SK-N-SH (cell line): Measurements from ENCODE around the gene CDKAL1. TPM values are rescaled to one million over a fixed set of nuclear protein-coding genes. Genes with fewer than 3 reads are reported as not detected.

ENCODE experiments used
- CTCF ChIA-PET: fragments of 300-600, 350-600 bp; formaldehyde crosslinking; extraction: SDS; loops from one replicate; lab custom pipeline; 2021; lab: Yijun Ruan, JAX
- POLR2A ChIA-PET: fragments of 350-600 bp; sonication (Branson Sonifier 250); formaldehyde crosslinking; extraction: SDS; loops from one replicate; lab custom pipeline; 2020; ENCODE audit warnings: antibody characterized with exemption, inconsistent platforms; lab: Yijun Ruan, JAX
- DNase-seq: peaks from one replicate; pipeline ENCODE4 v3.0.0; 2012
- H2AFZ ChIP-seq: fragments of 200-600 bp; sonication (generic); 2 replicates; pipeline ENCODE4 v1.8.1; 2016; ENCODE audit warnings: antibody characterized with exemption, mild to moderate bottlenecking, low read depth
- H3F3A ChIP-seq: fragments of 200-600 bp; sonication (generic); replicated peaks from 2 replicates; pipeline ENCODE3; 2016; ENCODE audit warnings: antibody characterized with exemption, mild to moderate bottlenecking; ENCODE audit not compliant: insufficient read depth
- H3K27ac ChIP-seq, 2 experiments: fragments of 200-500 bp in 1 of 2; fragments of 200-600 bp in 1 of 2; sonication (Bioruptor generic) in 1 of 2; sonication (generic), shearing (Covaris generic) in 1 of 2; 2 replicates each; pipeline versions ENCODE4 v1.5.1 to v1.6.1; 2014 to 2016; ENCODE audit warnings: low read depth in 2 of 2, inconsistent platforms in 1 of 2, low read length in 1 of 2, mild to moderate bottlenecking in 1 of 2, mixed read lengths in 1 of 2
- H3K27me3 ChIP-seq: fragments of 200-600 bp; sonication (generic), shearing (Covaris generic); 2 replicates; pipeline ENCODE4 v1.6.1; 2016; ENCODE audit warnings: mixed run types; ENCODE audit not compliant: insufficient read depth
- H3K36me3 ChIP-seq, 2 experiments: fragments of 200-500 bp in 1 of 2; fragments of 200-600 bp in 1 of 2; sonication (Bioruptor generic) in 1 of 2; sonication (generic) in 1 of 2; replicated peaks in 1 of 2; 2 replicates each; pipeline versions ENCODE3 to v1.5.1; 2014 to 2016; ENCODE audit warnings: low read length in 1 of 2, mild to moderate bottlenecking in 1 of 2; ENCODE audit not compliant: insufficient read depth in 2 of 2, control insufficient read depth in 1 of 2
- H3K4me1 ChIP-seq, 2 experiments: fragments of 200-500 bp in 1 of 2; fragments of 200-600 bp in 1 of 2; sonication (Bioruptor generic) in 1 of 2; sonication (generic), shearing (Covaris generic) in 1 of 2; 2 replicates each; pipeline versions ENCODE4 v1.5.1 to v1.6.1; 2014 to 2016; ENCODE audit warnings: low read depth in 1 of 2, low read length in 1 of 2, mixed run types in 1 of 2; ENCODE audit not compliant: insufficient read depth in 2 of 2, control insufficient read depth in 1 of 2
- H3K4me2 ChIP-seq: fragments of 200-600 bp; sonication (generic), shearing (Covaris generic); 2 replicates; pipeline ENCODE4 v1.6.1; 2017; ENCODE audit warnings: mixed run types
- H3K4me3 ChIP-seq, 2 experiments: fragments of 200-500 bp in 1 of 2; fragments of 200-600 bp in 1 of 2; sonication (Bioruptor generic) in 1 of 2; sonication (generic), shearing (Covaris generic) in 1 of 2; 2 replicates each; pipeline versions ENCODE4 v1.5.1 to v1.8.1; 2014 to 2016; ENCODE audit warnings: low read depth in 2 of 2, inconsistent platforms in 1 of 2, low read length in 1 of 2, mild to moderate bottlenecking in 1 of 2, mixed read lengths in 1 of 2, moderate library complexity in 1 of 2
- H3K79me2 ChIP-seq: fragments of 200-600 bp; sonication (generic); 2 replicates; pipeline ENCODE4 v1.8.1; 2017; ENCODE audit warnings: mild to moderate bottlenecking; ENCODE audit not compliant: insufficient read depth
- H3K9ac ChIP-seq: fragments of 200-600 bp; sonication (generic); 2 replicates; pipeline ENCODE4 v1.6.1; 2017; ENCODE audit warnings: mixed run types
- H3K9me2 ChIP-seq: fragments of 200-600 bp; sonication (generic); 2 replicates; pipeline ENCODE4 v1.6.1; 2017; ENCODE audit warnings: mixed run types
- H3K9me3 ChIP-seq: fragments of 200-600 bp; sonication (generic); 2 replicates; pipeline ENCODE4 v1.6.1; 2017; ENCODE audit warnings: mixed run types, mild to moderate bottlenecking, moderate library complexity
- H4K20me1 ChIP-seq: fragments of 200-600 bp; sonication (generic); 2 replicates; pipeline ENCODE4 v1.6.1; 2017; ENCODE audit warnings: mild to moderate bottlenecking, mixed run types; ENCODE audit not compliant: insufficient read depth
- CHD2 ChIP-seq: fragments of 150-350 bp; IDR thresholded peaks from 2 replicates; pipeline ENCODE4 v1.6.1; 2018; ENCODE audit warnings: low read length; ENCODE audit not compliant: partially characterized antibody
- ELF1 ChIP-seq: IDR thresholded peaks from 2 replicates; pipeline ENCODE4 v1.4.0; 2012
- EP300 ChIP-seq, 2 experiments: IDR thresholded peaks; 2 replicates each; pipeline versions ENCODE4 v1.4.0 to v1.6.1; 2012; ENCODE audit warnings: borderline replicate concordance in 1 of 2, low read depth in 1 of 2, low read length in 1 of 2
- EZH2phosphoT487 ChIP-seq: fragments of 200-600 bp; sonication (generic); IDR thresholded peaks from 2 replicates; pipeline ENCODE4 v1.6.1; 2017; ENCODE audit warnings: low read depth, mixed run types, mild to moderate bottlenecking, antibody characterized with exemption, moderate library complexity, borderline replicate concordance
- FOXJ3 ChIP-seq: sonication (generic); formaldehyde crosslinking; IDR thresholded peaks from 2 replicates; pipeline ENCODE4 v1.5.1; 2020; ENCODE audit warnings: mild to moderate bottlenecking, missing genetic modification reagents
- GABPA ChIP-seq: IDR thresholded peaks from 2 replicates; pipeline ENCODE4 v1.4.0; 2012; ENCODE audit warnings: low read depth, mild to moderate bottlenecking
- GATA2 ChIP-seq: sonication (generic); formaldehyde crosslinking; IDR thresholded peaks from 2 replicates; pipeline ENCODE4 v1.5.0; 2020; ENCODE audit warnings: mild to moderate bottlenecking, missing genetic modification reagents
- JUND ChIP-seq: IDR thresholded peaks from 2 replicates; pipeline ENCODE4 v1.4.0; 2012
- MEF2A ChIP-seq: IDR thresholded peaks from 2 replicates; pipeline ENCODE4 v1.4.0; 2012; ENCODE audit warnings: low read depth, borderline replicate concordance
- NFIC ChIP-seq: IDR thresholded peaks from 2 replicates; pipeline ENCODE4 v1.4.0; 2012; ENCODE audit warnings: borderline replicate concordance
- POLR2AphosphoS5 ChIP-seq: IDR thresholded peaks from 2 replicates; pipeline ENCODE4 v1.6.1; 2012; ENCODE audit warnings: low read depth, low read length
- RAD21 ChIP-seq: IDR thresholded peaks from 2 replicates; pipeline ENCODE4 v1.6.1; 2012; ENCODE audit warnings: mild to moderate bottlenecking, low read length
- RCOR1 ChIP-seq: fragments of 150-350 bp; IDR thresholded peaks from 2 replicates; pipeline ENCODE4 v1.6.1; 2017; ENCODE audit warnings: antibody characterized with exemption, low read length
- RXRA ChIP-seq: IDR thresholded peaks from 2 replicates; pipeline ENCODE4 v1.4.0; 2012; ENCODE audit warnings: low read depth, mild to moderate bottlenecking, borderline replicate concordance
- SIN3A ChIP-seq: IDR thresholded peaks from 2 replicates; pipeline ENCODE4 v1.6.1; 2012; ENCODE audit warnings: low read depth, mild to moderate bottlenecking, low read length, moderate library complexity, borderline replicate concordance
- SMC3 ChIP-seq: IDR thresholded peaks from 2 replicates; pipeline ENCODE4 v1.6.1; 2012; ENCODE audit warnings: low read depth, low read length, improper control_type of control experiment
- TEAD4 ChIP-seq: IDR thresholded peaks from 2 replicates; pipeline ENCODE4 v1.4.0; 2012; ENCODE audit warnings: mild to moderate bottlenecking, borderline replicate concordance; ENCODE audit not compliant: insufficient read depth
- YY1 ChIP-seq: IDR thresholded peaks from 2 replicates; pipeline ENCODE4 v1.4.0; 2012; ENCODE audit warnings: low read depth, mild to moderate bottlenecking
- WGBS: methylation state at CpG from one replicate; pipeline ENCODE4 v1.1.6; 2017; ENCODE audit warnings: low lambda C conversion rate; 5-methylcytosine and 5-hydroxymethylcytosine counted together
- polyA plus RNA-seq, 3 experiments: library from polyadenylated mRNA; depleted of rRNA; stranded (reverse); fragments of >200 nt; gene quantifications; 2 replicates each; pipeline ENCODE4 v1.2.3, GENCODE V29; 2012
- TF ChIP-seq, protein P1 (sequence below): fragments of 200-600 bp; sonication (generic); IDR thresholded peaks from 2 replicates; pipeline ENCODE4 v1.6.1; 2017; ENCODE audit warnings: antibody characterized with exemption, mild to moderate bottlenecking, moderate library complexity

Gene CDKAL1
- polyA plus RNA-seq, 1 of the 3 experiments (the other 2 are of a cell fraction), result 2.6 TPM

DNA sequence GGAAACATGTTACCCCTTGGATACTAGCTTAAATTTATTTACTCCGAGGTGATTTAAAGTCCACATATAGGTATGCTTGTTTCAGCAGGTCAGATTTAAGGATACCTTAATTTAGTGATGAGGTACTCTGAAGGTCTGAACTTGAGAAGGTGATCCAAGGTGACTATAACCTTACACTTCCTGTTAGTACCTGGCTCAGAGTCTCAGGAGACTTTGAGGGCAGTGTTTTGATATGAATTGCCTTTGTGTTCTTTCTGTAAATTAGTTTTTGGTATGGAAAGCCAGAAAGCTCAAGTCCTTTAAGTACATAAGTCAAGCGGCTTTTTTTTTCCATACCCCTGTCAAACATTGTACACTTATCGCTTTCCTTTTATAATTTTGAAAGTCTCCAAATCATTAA, 489.0 kb downstream of the CDKAL1 start:
- no peaks in the 10 kb centered on the region for H3K79me2 ChIP-seq
- no peaks in the 10 kb centered on the region for H3K27me3 ChIP-seq
- no peak overlapping the region for H3K9ac ChIP-seq
- peaks cover 10% of the 10 kb centered on the region for H3F3A ChIP-seq
- no peak overlapping the region for H3K4me3 ChIP-seq
- POLR2A ChIA-PET, result interaction anchor here (0.7 kb wide), 1 partner anchor 722 kb away, joined by 3 read pairs; no protein-coding TSS in a partner anchor
- 96% methylated on average over 3 of the region's 3 CpGs for WGBS
- H3K4me1 ChIP-seq, result peaks cover 8 to 23% of the 10 kb centered on the region in 2 experiments; a peak in 3 of 4 replicates
- H3K9me3 ChIP-seq, result no peaks in the 10 kb centered on the region
- H3K4me2 ChIP-seq, result no peak overlapping the region
- no peaks in the 10 kb centered on the region for H4K20me1 ChIP-seq
- no peak overlapping the region for H3K27ac ChIP-seq
- no peak for TF ChIP-seq EZH2phosphoT487
- no peak for TF ChIP-seq EP300 (IDR thresholded peaks at IDR 0.05; ENCODE audit: borderline replicate concordance in 1 of 2, low read depth in 1 of 2, low read length in 1 of 2)
- TF ChIP-seq SMC3, result no peak
- TF ChIP-seq, protein P1, sequence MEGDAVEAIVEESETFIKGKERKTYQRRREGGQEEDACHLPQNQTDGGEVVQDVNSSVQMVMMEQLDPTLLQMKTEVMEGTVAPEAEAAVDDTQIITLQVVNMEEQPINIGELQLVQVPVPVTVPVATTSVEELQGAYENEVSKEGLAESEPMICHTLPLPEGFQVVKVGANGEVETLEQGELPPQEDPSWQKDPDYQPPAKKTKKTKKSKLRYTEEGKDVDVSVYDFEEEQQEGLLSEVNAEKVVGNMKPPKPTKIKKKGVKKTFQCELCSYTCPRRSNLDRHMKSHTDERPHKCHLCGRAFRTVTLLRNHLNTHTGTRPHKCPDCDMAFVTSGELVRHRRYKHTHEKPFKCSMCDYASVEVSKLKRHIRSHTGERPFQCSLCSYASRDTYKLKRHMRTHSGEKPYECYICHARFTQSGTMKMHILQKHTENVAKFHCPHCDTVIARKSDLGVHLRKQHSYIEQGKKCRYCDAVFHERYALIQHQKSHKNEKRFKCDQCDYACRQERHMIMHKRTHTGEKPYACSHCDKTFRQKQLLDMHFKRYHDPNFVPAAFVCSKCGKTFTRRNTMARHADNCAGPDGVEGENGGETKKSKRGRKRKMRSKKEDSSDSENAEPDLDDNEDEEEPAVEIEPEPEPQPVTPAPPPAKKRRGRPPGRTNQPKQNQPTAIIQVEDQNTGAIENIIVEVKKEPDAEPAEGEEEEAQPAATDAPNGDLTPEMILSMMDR, result no peak
- TF ChIP-seq RXRA, result no peak
- TF ChIP-seq RCOR1, result no peak
- TF ChIP-seq SIN3A, result no peak
- no peak for TF ChIP-seq FOXJ3 (CRISPR knock-in tag)
- TF ChIP-seq MEF2A, result no peak
- no peak for TF ChIP-seq NFIC
- TF ChIP-seq CHD2, result no peak
- no peak for TF ChIP-seq POLR2AphosphoS5
- no peak for TF ChIP-seq JUND
- TF ChIP-seq ELF1, result no peak
- TF ChIP-seq TEAD4, result no peak
- no peak for TF ChIP-seq YY1
- no peak for TF ChIP-seq GATA2 (CRISPR knock-in tag)
- no peak for TF ChIP-seq GABPA
- TF ChIP-seq, all 33 proteins: peak for 0
- Histone ChIP-seq H3K36me3 (no peaks in the 10 kb centered on the region), H3K9me2 (no peaks in the 10 kb centered on the region), H2AFZ (no peak overlapping the region)
- DNase-seq, result no peak
- CTCF ChIA-PET, result no interaction called here

DNA sequence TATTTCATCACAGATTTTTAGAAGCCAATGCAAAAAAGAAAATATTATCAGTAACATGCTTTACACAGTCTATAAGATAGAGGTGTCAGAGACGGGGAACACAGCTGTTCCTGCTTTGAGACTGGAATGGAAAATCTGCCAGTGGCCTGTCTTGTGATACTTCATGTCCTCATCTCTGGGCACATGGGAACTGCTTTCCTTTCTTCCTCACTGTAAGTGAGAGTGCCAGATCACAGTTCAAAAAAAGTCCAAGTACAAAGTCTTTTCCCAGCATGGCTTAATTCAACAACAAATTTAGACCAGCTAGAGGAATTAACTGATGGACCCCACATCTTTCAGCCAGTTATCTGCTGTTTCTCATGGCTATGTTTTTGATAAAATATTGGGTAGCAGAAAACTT, 490.4 kb downstream of the CDKAL1 start:
- peak overlapping the region in 1 of 2 experiments; percentile 74; a peak in 2 of 4 replicates for H3K27ac ChIP-seq
- no peak overlapping the region for H3K9ac ChIP-seq
- no peak overlapping the region for H3K4me2 ChIP-seq
- DNase-seq, result no peak
- H2AFZ ChIP-seq, result no peak overlapping the region
- H3K36me3 ChIP-seq, result no peaks in the 10 kb centered on the region
- no peaks in the 10 kb centered on the region for H4K20me1 ChIP-seq
- ChIA-PET POLR2A (no interaction called here), CTCF (no interaction called here)
- H3K4me1 ChIP-seq, result peaks cover 8 to 22% of the 10 kb centered on the region in 2 experiments; a peak in 3 of 4 replicates
- H3K9me3 ChIP-seq, result no peaks in the 10 kb centered on the region
- H3K4me3 ChIP-seq, result no peak overlapping the region
- 86% methylated on average over 1 of the region's 1 CpG for WGBS
- H3F3A ChIP-seq, result peaks cover 10% of the 10 kb centered on the region
- no peak for TF ChIP-seq RAD21
- no peaks in the 10 kb centered on the region for H3K27me3 ChIP-seq
- no peaks in the 10 kb centered on the region for H3K79me2 ChIP-seq
- no peaks in the 10 kb centered on the region for H3K9me2 ChIP-seq
